ENCODE results near the gene APC2.

APC2 gene

DNA sequence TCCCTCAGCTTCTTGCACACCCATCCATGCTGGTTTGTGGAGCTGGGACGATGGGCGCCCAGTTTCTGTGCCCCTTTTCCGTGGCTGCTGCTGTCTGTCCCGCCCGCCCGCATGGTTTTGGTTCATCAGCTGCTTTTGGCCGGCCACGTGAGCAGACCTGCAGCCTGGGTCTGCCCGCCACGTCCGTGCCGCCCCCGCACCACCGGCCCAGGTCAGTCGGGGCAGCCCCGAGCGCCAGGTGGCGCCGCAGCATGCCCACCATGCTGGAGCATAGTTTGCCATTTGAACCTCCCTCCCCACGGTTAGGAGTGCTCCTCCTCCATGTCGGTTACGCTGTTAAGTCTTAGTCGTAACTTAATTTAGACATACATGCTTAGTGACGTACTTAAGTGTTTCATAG lies 27.0 kb upstream of the APC2 start:
- peaks cover 49% of the 10 kb centered on the region for H3K79me2 ChIP-seq (ENCODE audit: insufficient read depth, low read depth)
- H3K27me3 ChIP-seq (ENCODE audit: insufficient read depth, low read depth), result no peaks in the 10 kb centered on the region
- no peak overlapping the region for H3K27ac ChIP-seq
- no peaks in the 10 kb centered on the region; the same call in 1 of the 2 replicates for H3K36me3 ChIP-seq (ENCODE audit: insufficient read depth)
- H3K4me3 ChIP-seq (IDR thresholded peaks at IDR 0.05; ENCODE audit: insufficient read depth, low read depth, low read length), result no peak overlapping the region
- H2AFZ ChIP-seq (ENCODE audit: low read depth), result no peak overlapping the region
- no peaks in the 10 kb centered on the region for H3K4me1 ChIP-seq (ENCODE audit: low read depth, poor library complexity, severe bottlenecking)
- H4K20me1 ChIP-seq (ENCODE audit: insufficient read depth), result peaks cover 5% of the 10 kb centered on the region; the same call in 1 of the 2 replicates
- no peak overlapping the region for H3K4me2 ChIP-seq
- no peak overlapping the region for H3K9ac ChIP-seq
- TF ChIP-seq CTCF (conservative IDR thresholded peaks at IDR 0.05; ENCODE audit: low read depth, low read length), result no peak

DNA sequence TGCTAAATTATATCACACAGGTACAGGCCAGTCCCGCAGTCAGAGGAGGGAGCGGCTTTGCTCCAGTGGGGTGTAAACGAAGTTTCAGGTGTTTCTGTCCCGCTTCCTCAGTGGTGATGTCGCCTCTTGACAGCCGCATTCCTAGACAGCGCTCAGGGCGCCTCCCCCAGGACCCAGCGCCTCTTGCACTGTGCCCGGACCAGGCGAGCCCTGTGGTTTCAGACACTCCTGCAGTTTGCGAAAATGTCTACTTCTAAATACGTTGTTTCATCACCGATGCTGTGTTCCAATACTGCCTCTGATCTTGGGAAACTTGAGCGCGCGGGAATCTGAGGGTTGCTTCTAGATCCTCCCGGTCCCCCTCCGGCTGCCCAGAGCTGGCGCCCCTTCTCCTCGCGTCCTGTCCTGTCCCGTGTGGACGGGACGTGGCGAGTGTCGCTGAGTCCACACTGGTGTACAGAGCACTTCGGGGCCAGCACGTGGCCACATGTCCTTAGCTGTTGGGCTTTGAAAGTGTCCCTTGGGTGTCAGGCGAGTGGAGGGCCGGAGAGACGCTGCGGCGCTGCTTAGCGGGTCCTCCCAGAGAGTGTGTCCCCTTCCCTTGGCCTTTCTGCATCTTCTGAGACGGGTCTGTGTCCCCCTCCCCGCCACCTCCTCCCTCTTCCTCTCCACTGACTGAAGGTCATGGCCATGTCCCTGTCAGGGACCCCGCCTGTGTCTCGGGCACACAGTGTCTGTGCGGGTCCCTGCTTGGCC lies 26.3 kb upstream of the APC2 start:
- Histone ChIP-seq H4K20me1 (ENCODE audit: insufficient read depth) (peaks cover 5% of the 10 kb centered on the region; the same call in 1 of the 2 replicates), H3K9ac (no peak overlapping the region), H3K79me2 (ENCODE audit: insufficient read depth, low read depth) (peaks cover 42% of the 10 kb centered on the region), H3K36me3 (ENCODE audit: insufficient read depth) (no peaks in the 10 kb centered on the region; the same call in 1 of the 2 replicates), H3K4me1 (ENCODE audit: low read depth, poor library complexity, severe bottlenecking) (no peaks in the 10 kb centered on the region), H3K27ac (no peak overlapping the region), H3K4me2 (no peak overlapping the region), H3K27me3 (ENCODE audit: insufficient read depth, low read depth) (no peaks in the 10 kb centered on the region), H3K4me3 (IDR thresholded peaks at IDR 0.05; ENCODE audit: insufficient read depth, low read depth, low read length) (no peak overlapping the region), H2AFZ (ENCODE audit: low read depth) (no peak overlapping the region)
- no peak for TF ChIP-seq CTCF (conservative IDR thresholded peaks at IDR 0.05; ENCODE audit: low read depth, low read length)

GRCh38 chr19:1424192-1424955 lies 25.5 kb upstream of the APC2 start:
- Histone ChIP-seq H3K4me3 (IDR thresholded peaks at IDR 0.05; ENCODE audit: insufficient read depth, low read depth, low read length) (no peak overlapping the region), H3K27me3 (ENCODE audit: insufficient read depth, low read depth) (no peaks in the 10 kb centered on the region), H3K4me2 (no peak overlapping the region), H3K36me3 (ENCODE audit: insufficient read depth) (no peaks in the 10 kb centered on the region; the same call in 1 of the 2 replicates), H3K9ac (no peak overlapping the region), H3K4me1 (ENCODE audit: low read depth, poor library complexity, severe bottlenecking) (no peaks in the 10 kb centered on the region), H2AFZ (ENCODE audit: low read depth) (no peak overlapping the region), H3K79me2 (ENCODE audit: insufficient read depth, low read depth) (peaks cover 35% of the 10 kb centered on the region; the same call in 1 of the 2 replicates), H4K20me1 (ENCODE audit: insufficient read depth) (peaks cover 5% of the 10 kb centered on the region; the same call in 1 of the 2 replicates), H3K27ac (no peak overlapping the region)
- TF ChIP-seq CTCF (conservative IDR thresholded peaks at IDR 0.05; ENCODE audit: low read depth, low read length), result no peak

- Histone ChIP-seq H3K79me2 (ENCODE audit: insufficient read depth, low read depth) (peaks cover 34% of the 10 kb centered on the region; the same call in 1 of the 2 replicates), H3K4me2 (no peak overlapping the region), H3K9ac (no peak overlapping the region), H2AFZ (ENCODE audit: low read depth) (no peak overlapping the region), H3K4me3 (IDR thresholded peaks at IDR 0.05; ENCODE audit: insufficient read depth, low read depth, low read length) (no peak overlapping the region), H3K4me1 (ENCODE audit: low read depth, poor library complexity, severe bottlenecking) (no peaks in the 10 kb centered on the region), H4K20me1 (ENCODE audit: insufficient read depth) (peaks cover 5% of the 10 kb centered on the region; the same call in 1 of the 2 replicates), H3K36me3 (ENCODE audit: insufficient read depth) (no peaks in the 10 kb centered on the region; the same call in 1 of the 2 replicates), H3K27ac (no peak overlapping the region), H3K27me3 (ENCODE audit: insufficient read depth, low read depth) (no peaks in the 10 kb centered on the region)
- no peak for TF ChIP-seq CTCF (conservative IDR thresholded peaks at IDR 0.05; ENCODE audit: low read depth, low read length)
Observed at GRCh38 chr19:1425102-1425837, 24.7 kb upstream of the APC2 start.
